Uterus (tissue), 4 donors: ENCODE measurements around the gene PAPSS2. TPM values are rescaled to one million over a fixed set of nuclear protein-coding genes. Genes with fewer than 3 reads are reported as not detected.

Experiments
- DNase-seq, 2 donors: peaks; one replicate each; pipeline ENCODE4 v3.0.0-alpha.2; 2019 to 2020
- H3K27ac ChIP-seq, 2 donors: fragments of 200-600 bp; sonication (generic); 1 replicate in 1 of 2; 2 replicates in 1 of 2; pipeline ENCODE4 v1.5.1; 2016 to 2018
- H3K27me3 ChIP-seq, 2 donors: fragments of 200-600 bp; sonication (generic); one replicate each; pipeline ENCODE4 v1.5.1; 2018 to 2019; ENCODE audit warnings: control low read depth in 1 of 2
- H3K36me3 ChIP-seq, 2 donors: fragments of 200-600 bp; sonication (generic); one replicate each; pipeline ENCODE4 v1.5.1; 2019; ENCODE audit warnings: control low read depth in 1 of 2
- H3K4me1 ChIP-seq, 2 donors: fragments of 200-600 bp; sonication (generic); one replicate each; pipeline ENCODE4 v1.5.1; 2018 to 2019; ENCODE audit warnings: control low read depth in 1 of 2
- H3K4me3 ChIP-seq, 2 donors: fragments of 200-600 bp; sonication (generic); 1 replicate in 1 of 2; 2 replicates in 1 of 2; pipeline ENCODE4 v1.5.1; 2018 to 2019; ENCODE audit warnings: mild to moderate bottlenecking in 1 of 2
- H3K9me3 ChIP-seq, 2 donors: fragments of 200-600 bp; sonication (generic); one replicate each; pipeline ENCODE4 v1.5.1; 2019; ENCODE audit warnings: control low read depth in 1 of 2
- POLR2A ChIP-seq, 2 donors: fragments of 450-650 bp; IDR thresholded peaks; one replicate each; pipeline ENCODE4 v1.6.1; 2016; ENCODE audit warnings: antibody characterized with exemption in 2 of 2, mild to moderate bottlenecking in 1 of 2, moderate library complexity in 1 of 2
- intact Hi-C: fragments of 100-400 bp; cut with DNase I; formaldehyde crosslinking; loops from one replicate; pipeline ENCODE4 v1.15.1; 2023; ENCODE audit warnings: low total_unique reads
- total RNA-seq, 4 donors: library from RNA; depleted of rRNA in 3 of 4; stranded (reverse); fragments of >200 nt in 3 of 4; gene quantifications; one replicate each; pipeline versions ENCODE4 v1.1.0 to v1.2.4, GENCODE V29; 2014 to 2023
- TF ChIP-seq, protein P1 (sequence below), 4 experiments: fragments of 200-600 bp in 2 of 4; fragments of 450-650 bp in 2 of 4; sonication (generic) in 2 of 4; IDR thresholded peaks; one replicate each; pipeline ENCODE4 v1.5.1; 2016 to 2019; ENCODE audit warnings: antibody characterized with exemption in 4 of 4, mild to moderate bottlenecking in 2 of 4, moderate library complexity in 1 of 4
- donor health status: DM: yes; HTN: yes; CAD: no.

The PAPSS2 gene
- total RNA-seq, 4 donors from 2014 or later, result 16.2 to 30.2 (median 22.9) TPM

DNA sequence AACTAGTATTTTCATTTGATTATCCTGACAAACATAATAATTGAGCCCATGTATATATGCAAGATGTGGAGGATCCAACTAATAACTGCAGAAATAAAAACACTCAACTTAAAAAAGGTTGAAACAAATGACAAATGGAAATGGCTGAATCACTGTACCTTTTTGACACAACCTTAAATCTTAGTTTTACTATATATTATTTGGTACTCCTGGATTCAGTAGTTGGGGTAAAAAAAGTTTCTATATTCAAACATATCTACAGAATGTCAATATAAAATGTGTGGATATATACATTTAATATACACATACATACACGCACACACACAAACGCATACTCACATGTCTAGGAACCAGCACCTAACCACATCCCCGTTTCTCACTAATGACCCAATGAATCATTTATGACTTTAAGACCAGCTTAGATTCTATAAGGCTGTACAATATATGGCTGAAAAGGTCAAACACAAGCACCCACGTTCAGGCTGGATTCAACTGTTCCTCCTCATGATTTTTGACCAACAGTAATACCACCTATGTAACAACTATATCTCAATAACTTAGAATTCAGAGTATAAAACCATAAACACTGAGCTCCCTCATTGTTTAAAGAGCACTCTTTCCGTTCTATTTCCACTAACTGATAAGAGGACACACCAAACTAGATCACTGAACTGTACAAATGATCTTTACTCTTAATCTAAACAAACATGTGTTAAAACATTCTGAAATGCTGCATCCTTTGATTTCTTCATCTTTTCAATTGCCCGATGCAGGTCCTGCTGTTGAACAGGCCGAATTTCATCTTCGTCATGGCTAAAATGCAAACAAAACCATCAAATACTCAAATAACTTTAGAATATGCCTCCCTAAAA, 94.6 kb downstream of the PAPSS2 start:
- DNase-seq, result no peak
- intact Hi-C loops, result no loop called here
- H3K4me1 ChIP-seq, result no peaks in the 10 kb centered on the region
- no peak overlapping the region for H3K4me3 ChIP-seq
- TF ChIP-seq, protein P1, sequence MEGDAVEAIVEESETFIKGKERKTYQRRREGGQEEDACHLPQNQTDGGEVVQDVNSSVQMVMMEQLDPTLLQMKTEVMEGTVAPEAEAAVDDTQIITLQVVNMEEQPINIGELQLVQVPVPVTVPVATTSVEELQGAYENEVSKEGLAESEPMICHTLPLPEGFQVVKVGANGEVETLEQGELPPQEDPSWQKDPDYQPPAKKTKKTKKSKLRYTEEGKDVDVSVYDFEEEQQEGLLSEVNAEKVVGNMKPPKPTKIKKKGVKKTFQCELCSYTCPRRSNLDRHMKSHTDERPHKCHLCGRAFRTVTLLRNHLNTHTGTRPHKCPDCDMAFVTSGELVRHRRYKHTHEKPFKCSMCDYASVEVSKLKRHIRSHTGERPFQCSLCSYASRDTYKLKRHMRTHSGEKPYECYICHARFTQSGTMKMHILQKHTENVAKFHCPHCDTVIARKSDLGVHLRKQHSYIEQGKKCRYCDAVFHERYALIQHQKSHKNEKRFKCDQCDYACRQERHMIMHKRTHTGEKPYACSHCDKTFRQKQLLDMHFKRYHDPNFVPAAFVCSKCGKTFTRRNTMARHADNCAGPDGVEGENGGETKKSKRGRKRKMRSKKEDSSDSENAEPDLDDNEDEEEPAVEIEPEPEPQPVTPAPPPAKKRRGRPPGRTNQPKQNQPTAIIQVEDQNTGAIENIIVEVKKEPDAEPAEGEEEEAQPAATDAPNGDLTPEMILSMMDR (IDR thresholded peaks at IDR 0.05), result no peak
- no peak for TF ChIP-seq POLR2A (IDR thresholded peaks at IDR 0.05)
- no peaks in the 10 kb centered on the region for H3K27me3 ChIP-seq
- H3K27ac ChIP-seq, result no peak overlapping the region
- no peaks in the 10 kb centered on the region for H3K36me3 ChIP-seq
- H3K9me3 ChIP-seq, result no peaks in the 10 kb centered on the region

DNA sequence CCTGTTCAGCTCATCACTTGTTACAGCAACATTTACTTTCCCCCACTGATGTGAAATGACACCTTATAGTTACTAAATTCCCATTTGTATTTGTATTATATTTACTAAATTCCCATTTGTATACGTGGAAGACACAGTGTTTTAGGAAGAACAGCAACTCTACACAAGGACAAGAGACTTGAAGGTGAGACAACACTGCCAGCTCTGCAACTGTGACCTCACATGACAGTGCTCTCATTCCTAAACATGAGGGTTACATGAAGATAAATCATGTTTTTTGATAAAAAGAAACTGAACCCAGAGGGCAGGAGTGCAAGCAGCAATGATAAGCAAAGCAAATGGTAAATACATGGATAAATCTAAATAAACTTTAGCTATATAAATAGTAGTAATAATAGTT, 98.0 kb downstream of the PAPSS2 start:
- Histone ChIP-seq H3K9me3 (no peaks in the 10 kb centered on the region), H3K27ac (no peak overlapping the region), H3K36me3 (no peaks in the 10 kb centered on the region)

DNA sequence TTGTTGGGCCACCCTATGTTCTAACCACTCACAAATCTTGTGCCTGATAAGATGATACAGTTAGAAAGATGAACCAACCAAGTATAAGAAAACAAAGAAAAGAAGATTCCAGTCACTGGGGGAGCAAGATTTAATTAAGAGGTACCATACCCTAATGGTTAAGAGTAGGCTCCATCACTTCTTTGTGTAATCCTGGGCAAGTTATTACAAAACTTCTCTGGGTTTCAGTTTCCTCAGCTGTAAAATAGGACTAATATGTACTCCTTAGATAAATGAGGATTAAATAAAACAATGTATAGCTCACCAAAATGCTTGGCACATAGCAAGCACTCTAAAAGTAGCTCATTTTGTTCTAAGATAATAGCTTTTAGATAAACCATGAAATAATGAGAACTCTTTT, 99.9 kb downstream of the PAPSS2 start:
- no peak overlapping the region for H3K27ac ChIP-seq
- H3K4me1 ChIP-seq, result no peaks in the 10 kb centered on the region
- no peaks in the 10 kb centered on the region for H3K36me3 ChIP-seq
- no peak overlapping the region for H3K4me3 ChIP-seq
- TF ChIP-seq, protein P1 (IDR thresholded peaks at IDR 0.05), result no peak
- TF ChIP-seq POLR2A (IDR thresholded peaks at IDR 0.05), result no peak
- intact Hi-C loops, result no loop called here
- no peaks in the 10 kb centered on the region for H3K27me3 ChIP-seq
- H3K9me3 ChIP-seq, result no peaks in the 10 kb centered on the region
- DNase-seq, result no peak

More for the DNA sequence above, 98.0 kb downstream of the PAPSS2 start:
- Histone ChIP-seq H3K4me1 (no peaks in the 10 kb centered on the region), H3K4me3 (no peak overlapping the region), H3K27me3 (no peaks in the 10 kb centered on the region)
- TF ChIP-seq, protein P1 (IDR thresholded peaks at IDR 0.05), result no peak
- no peak for TF ChIP-seq POLR2A (IDR thresholded peaks at IDR 0.05)
- no peak for DNase-seq
- intact Hi-C loops, result no loop called here

DNA sequence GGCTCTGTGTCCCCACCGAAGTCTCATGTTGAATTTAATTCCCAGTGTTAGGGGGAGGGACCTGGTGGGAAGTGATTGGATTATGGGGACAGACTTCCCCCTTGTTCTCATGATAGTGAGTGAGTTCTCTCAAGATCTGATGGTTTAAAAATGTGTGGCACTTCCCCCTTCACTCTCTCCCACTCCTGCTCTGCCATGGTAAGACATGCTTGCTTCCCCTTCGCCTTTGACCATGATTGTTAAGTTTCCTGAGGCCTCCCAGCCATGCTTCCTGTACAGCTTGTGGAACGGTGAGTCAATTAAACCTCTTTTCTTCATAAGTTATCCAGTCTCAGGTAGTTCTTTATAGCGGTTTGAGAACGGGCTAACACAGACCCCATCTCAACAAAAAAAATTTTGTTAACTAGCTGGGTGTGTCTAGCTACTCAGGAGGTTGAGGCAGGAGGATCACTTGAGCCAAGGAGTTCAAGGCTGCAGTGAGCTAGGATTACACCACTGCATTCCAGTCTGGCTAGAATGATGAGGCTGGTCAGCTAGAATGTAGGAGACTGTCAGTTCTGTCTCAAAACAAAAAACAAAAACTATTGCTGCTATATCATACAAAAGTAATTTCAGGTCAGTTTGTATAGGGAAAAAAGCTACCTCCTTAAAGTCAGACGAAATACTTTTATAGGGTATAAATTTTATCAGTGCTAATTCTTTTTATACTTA, 100.7 kb downstream of the PAPSS2 start:
- H3K4me3 ChIP-seq, result no peak overlapping the region
- H3K27ac ChIP-seq, result no peak overlapping the region
- no peaks in the 10 kb centered on the region for H3K36me3 ChIP-seq
- no peaks in the 10 kb centered on the region for H3K9me3 ChIP-seq
- intact Hi-C loops, result no loop called here
- DNase-seq, result no peak
- TF ChIP-seq, protein P1 (IDR thresholded peaks at IDR 0.05), result no peak
- H3K4me1 ChIP-seq, result no peaks in the 10 kb centered on the region
- H3K27me3 ChIP-seq, result no peaks in the 10 kb centered on the region

DNA sequence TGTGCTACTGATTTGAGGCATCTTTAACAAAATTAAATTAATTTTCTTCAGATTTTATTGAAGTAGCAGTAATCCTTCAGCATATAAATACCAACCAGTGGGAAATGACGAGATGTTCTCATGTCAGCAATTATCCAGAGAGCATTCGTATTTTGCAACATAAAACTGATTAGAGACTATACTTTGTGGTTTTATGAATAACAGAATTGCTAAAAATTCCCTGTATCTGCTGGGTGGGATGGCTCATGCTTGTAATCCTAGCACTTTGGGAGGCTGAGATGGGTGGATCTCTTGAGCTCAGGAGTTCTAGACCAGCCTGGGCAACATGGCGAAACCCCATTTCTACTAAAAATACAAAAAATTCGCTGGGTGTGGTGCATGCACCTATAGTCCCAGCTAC, 101.5 kb downstream of the PAPSS2 start:
- Histone ChIP-seq H3K4me3 (no peak overlapping the region), H3K27me3 (no peaks in the 10 kb centered on the region), H3K36me3 (no peaks in the 10 kb centered on the region), H3K27ac (no peak overlapping the region), H3K4me1 (no peaks in the 10 kb centered on the region), H3K9me3 (no peaks in the 10 kb centered on the region)
- no peak for DNase-seq
- TF ChIP-seq, protein P1 (IDR thresholded peaks at IDR 0.05), result no peak
- no peak for TF ChIP-seq POLR2A (IDR thresholded peaks at IDR 0.05)
- intact Hi-C loops, result no loop called here
